Nephron (organoid): ENCODE measurements around the gene DLX6.

Experiments used
- H3K27ac Mint-ChIP-seq, 3 experiments: 2 replicates each; pipeline ENCODE4 v1.8.0; 2020; ENCODE audit warnings: mixed read lengths in 3 of 3, mild to moderate bottlenecking in 2 of 3, moderate library complexity in 1 of 3
- H3K27me3 Mint-ChIP-seq: 2 replicates; pipeline ENCODE4 v1.8.0; 2021; ENCODE audit warnings: low read depth, mild to moderate bottlenecking, moderate library complexity, mixed read lengths
- H3K36me3 Mint-ChIP-seq: 2 replicates; pipeline ENCODE4 v1.8.0; 2020; ENCODE audit warnings: low read depth, mixed read lengths
- H3K4me1 Mint-ChIP-seq: 2 replicates; pipeline ENCODE4 v1.8.0; 2020; ENCODE audit warnings: mixed read lengths
- H3K4me3 Mint-ChIP-seq, 3 experiments: 2 replicates each; pipeline ENCODE4 v1.8.0; 2020; ENCODE audit warnings: mild to moderate bottlenecking in 3 of 3, mixed read lengths in 3 of 3, moderate library complexity in 2 of 3
- H3K9me3 Mint-ChIP-seq: 2 replicates; pipeline ENCODE4 v1.8.0; 2020; ENCODE audit warnings: mixed read lengths
- TF ChIP-seq, protein P1 (sequence below), 3 experiments: fragments of 200-600 bp; sonication (generic); IDR thresholded peaks; one replicate each; pipeline ENCODE4 v1.5.0; 2021; ENCODE audit warnings: antibody characterized with exemption in 3 of 3; ENCODE audit not compliant: unreplicated experiment in 3 of 3

DLX6 gene

DNA sequence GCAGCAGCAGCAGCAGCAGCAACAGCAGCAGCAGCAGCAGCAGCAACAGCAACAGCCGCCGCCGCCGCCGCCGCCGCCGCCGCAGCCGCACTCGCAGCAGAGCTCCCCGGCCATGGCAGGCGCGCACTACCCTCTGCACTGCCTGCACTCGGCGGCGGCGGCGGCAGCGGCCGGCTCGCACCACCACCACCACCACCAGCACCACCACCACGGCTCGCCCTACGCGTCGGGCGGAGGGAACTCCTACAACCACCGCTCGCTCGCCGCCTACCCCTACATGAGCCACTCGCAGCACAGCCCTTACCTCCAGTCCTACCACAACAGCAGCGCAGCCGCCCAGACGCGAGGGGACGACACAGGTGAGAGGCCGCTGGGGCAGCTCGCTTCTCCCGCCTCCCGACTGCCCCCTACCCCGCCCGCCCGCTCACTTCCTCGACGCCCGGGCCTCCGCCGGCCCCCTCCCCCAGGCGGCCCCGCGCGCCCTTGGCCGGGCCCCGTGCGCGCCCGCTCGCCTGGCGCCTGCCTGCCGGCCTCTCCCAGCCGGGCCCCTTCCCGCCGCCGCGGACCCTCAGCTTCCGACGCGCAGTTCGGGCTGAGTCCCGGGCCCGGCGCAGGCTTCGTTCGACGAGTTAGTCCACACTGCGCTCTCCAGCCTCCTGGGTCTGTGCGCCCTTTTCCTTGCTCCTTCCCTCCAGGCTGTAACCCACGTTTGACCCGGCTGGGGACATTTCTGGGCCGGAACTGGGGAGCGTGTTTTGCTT lies 882 bp downstream of the DLX6 start:
- H3K4me1 Mint-ChIP-seq = no peaks in the 10 kb centered on the region
- no peak overlapping the region for H3K27ac Mint-ChIP-seq
- H3K27me3 Mint-ChIP-seq = peaks cover 100% of the 10 kb centered on the region
- H3K36me3 Mint-ChIP-seq = no peaks in the 10 kb centered on the region
- TF ChIP-seq, protein P1, sequence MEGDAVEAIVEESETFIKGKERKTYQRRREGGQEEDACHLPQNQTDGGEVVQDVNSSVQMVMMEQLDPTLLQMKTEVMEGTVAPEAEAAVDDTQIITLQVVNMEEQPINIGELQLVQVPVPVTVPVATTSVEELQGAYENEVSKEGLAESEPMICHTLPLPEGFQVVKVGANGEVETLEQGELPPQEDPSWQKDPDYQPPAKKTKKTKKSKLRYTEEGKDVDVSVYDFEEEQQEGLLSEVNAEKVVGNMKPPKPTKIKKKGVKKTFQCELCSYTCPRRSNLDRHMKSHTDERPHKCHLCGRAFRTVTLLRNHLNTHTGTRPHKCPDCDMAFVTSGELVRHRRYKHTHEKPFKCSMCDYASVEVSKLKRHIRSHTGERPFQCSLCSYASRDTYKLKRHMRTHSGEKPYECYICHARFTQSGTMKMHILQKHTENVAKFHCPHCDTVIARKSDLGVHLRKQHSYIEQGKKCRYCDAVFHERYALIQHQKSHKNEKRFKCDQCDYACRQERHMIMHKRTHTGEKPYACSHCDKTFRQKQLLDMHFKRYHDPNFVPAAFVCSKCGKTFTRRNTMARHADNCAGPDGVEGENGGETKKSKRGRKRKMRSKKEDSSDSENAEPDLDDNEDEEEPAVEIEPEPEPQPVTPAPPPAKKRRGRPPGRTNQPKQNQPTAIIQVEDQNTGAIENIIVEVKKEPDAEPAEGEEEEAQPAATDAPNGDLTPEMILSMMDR (IDR thresholded peaks at IDR 0.05; ENCODE audit: unreplicated experiment in 3 of 3) = no peak
- no peaks in the 10 kb centered on the region for H3K9me3 Mint-ChIP-seq
- peak overlapping the region; percentile 83 to 85 (median 84) for H3K4me3 Mint-ChIP-seq

DNA sequence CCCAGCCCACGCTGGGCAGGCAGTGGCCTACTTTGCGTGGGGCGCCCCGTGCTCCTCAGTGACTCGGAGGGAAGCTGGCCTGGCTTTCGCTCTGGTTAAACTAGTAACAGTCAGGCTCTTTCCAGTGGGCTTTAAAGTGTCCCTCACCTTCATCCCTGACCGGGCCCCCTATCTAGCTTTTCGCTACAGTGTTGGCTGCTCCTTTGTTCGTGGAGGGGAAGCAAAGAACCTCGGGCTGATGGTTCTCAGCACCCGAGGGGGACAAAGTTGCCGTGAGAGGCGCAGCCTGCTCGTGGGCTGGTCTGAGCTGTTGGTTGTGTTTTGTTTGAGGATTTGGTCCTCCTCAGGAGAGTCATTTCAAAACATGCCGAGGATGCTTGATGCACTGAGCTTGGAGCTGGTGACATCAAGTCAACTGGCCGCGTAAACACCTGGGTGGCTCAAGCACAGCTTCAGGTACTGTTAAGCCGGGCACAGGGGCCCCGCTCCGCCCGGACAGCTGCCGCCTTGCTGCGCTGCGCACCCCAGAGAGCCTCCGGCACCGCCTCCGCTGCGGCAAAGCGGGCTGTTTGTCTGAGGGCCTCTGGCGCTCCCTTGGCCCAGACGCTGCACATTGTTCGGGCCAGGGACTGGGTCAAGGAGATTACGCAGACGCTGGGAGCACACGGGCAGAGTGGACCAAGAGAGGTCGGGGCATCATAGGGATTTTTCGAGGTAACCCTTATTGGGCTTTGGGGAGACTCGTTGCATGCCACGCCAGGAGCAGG lies 1.6 kb downstream of the DLX6 start:
- Mint-ChIP-seq H3K4me1 (no peaks in the 10 kb centered on the region), H3K27me3 (peaks cover 100% of the 10 kb centered on the region), H3K4me3 (peak overlapping the region; percentile 82 to 85 (median 83)), H3K9me3 (no peaks in the 10 kb centered on the region), H3K36me3 (no peaks in the 10 kb centered on the region), H3K27ac (no peak overlapping the region)
- TF ChIP-seq, protein P1 (IDR thresholded peaks at IDR 0.05; ENCODE audit: unreplicated experiment in 3 of 3) = no peak

- Mint-ChIP-seq H3K4me3 (no peak overlapping the region), H3K9me3 (no peaks in the 10 kb centered on the region), H3K27me3 (peaks cover 100% of the 10 kb centered on the region), H3K27ac (no peak overlapping the region), H3K4me1 (no peaks in the 10 kb centered on the region), H3K36me3 (no peaks in the 10 kb centered on the region)
- TF ChIP-seq, protein P1 (IDR thresholded peaks at IDR 0.05; ENCODE audit: unreplicated experiment in 3 of 3) = no peak
Measured at GRCh38 chr7:97007583-97007861, 2.2 kb downstream of the DLX6 start.

DNA sequence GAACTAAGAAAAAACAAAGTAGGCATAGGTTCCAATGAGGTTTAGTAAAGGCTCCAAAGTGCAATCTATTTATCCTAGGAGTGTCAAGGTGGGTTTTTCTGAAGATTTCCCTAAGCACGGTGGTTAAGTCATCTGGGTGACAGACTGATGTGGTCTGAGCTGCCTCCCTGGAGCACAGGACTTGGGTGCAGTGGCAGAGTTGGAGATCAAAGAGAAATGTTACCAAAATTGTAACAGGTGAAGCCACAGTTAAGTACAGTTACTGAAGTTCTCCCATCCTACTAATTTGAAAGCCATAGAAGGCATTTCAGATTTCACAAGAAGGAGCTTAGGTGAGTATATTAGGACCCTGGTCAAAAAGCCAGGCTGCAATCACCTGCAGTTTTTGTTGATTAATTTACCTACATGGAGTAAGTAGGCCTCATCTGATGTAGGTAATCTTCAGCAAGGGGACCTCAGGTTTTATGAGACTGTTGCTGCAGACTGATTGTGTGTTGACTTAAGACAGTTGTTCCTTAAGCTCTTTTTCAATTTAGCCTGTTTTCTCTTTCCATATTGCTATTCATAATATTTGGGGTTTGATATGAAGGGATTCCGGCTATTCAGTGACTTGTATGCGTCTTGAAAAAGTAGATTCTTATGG lies 3.0 kb downstream of the DLX6 start:
- H3K36me3 Mint-ChIP-seq = no peaks in the 10 kb centered on the region
- H3K27me3 Mint-ChIP-seq = peaks cover 100% of the 10 kb centered on the region
- H3K4me1 Mint-ChIP-seq = no peaks in the 10 kb centered on the region
- H3K27ac Mint-ChIP-seq = no peak overlapping the region
- H3K4me3 Mint-ChIP-seq = no peak overlapping the region
- TF ChIP-seq, protein P1 (IDR thresholded peaks at IDR 0.05; ENCODE audit: unreplicated experiment in 3 of 3) = no peak
- H3K9me3 Mint-ChIP-seq = peaks cover 3% of the 10 kb centered on the region

DNA sequence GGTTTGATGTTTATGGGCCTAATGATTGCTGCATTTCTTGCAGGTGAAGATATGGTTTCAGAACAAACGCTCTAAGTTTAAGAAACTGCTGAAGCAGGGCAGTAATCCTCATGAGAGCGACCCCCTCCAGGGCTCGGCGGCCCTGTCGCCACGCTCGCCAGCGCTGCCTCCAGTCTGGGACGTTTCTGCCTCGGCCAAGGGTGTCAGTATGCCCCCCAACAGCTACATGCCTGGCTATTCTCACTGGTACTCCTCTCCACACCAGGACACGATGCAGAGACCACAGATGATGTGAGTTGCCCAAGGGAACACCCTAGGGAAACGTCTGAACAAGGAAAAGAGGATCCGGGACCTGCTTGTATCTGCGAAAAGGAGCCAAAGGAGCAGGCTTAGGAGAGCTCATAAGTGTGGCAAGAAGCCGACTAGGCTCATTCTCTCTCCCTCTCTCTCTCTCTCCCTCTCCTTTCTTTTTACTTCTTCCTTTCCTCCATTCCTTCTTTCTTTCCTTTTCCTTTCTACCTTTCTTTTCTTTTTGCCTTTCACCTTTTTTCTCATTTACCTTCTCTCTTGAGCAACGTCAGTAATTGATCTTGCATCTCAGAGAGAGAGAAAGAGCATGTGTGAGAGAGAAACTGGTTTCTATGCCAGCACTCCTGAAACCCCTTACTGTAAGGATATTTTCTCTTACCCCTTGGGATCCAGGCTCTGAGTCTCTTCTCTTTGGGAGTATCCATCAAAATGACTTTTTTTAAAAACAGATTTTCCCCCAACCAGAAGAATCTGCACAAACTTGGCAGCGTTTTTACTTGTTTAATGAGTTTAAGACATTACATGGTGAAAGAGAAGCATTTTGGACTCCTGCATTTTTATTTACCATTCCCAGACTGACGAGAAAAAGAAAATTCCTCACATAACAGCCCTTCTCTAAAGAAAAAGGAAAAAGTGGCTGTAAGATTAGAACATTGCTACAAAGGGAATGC lies 4.7 kb downstream of the DLX6 start:
- TF ChIP-seq, protein P1 (IDR thresholded peaks at IDR 0.05; ENCODE audit: unreplicated experiment in 3 of 3) = no peak
- H3K27ac Mint-ChIP-seq = no peak overlapping the region
- H3K4me3 Mint-ChIP-seq = no peak overlapping the region
- H3K36me3 Mint-ChIP-seq = no peaks in the 10 kb centered on the region
- peaks cover 100% of the 10 kb centered on the region for H3K27me3 Mint-ChIP-seq
- H3K4me1 Mint-ChIP-seq = no peaks in the 10 kb centered on the region
- peaks cover 3% of the 10 kb centered on the region for H3K9me3 Mint-ChIP-seq
